ENCODE measurements around the gene TMEM41B.
"Not testable (repeated sequence)": the region's sequence is repeated elsewhere in the genome, so short reads cannot be mapped to it uniquely, and the experiment has no call there.

Gene TMEM41B

DNA sequence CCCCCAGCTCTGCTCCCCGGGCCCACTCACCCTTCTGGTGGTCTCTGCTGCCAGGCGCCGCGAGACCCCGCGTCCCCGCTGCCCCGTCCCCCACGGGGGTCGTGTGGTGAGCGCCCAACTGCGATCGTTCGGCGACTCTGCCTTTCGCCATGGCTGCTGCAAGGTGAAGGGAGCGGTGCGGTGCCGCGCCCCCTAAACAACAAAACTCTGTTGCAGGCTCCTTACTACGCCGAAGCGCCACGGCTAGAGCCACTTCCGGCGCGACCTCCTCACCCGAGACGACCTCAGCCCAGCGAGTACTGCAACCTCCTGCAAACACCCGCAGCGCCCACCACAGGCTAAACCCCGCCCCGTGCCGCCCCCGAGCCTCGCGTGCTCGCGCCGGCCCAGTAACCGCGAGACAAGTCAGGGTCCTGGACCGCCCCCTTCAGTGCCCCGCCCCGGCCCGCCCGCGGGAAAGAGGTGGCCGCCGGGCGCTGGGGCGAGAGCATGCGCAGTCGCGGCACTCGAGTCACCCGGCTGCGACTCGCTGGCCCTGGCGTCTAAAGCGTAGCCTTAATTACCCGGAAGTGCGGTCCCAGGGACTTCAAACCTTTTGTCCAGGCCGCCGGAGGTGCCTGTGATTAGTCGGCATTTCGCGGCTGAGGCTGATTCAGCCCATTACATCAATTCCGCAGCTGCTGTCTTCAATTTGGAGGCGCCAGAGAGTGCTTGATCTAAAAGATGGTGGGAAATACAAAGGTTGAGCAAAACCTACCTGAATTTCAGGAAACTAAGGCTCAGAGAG is at the start of gene TMEM41B:
Gene TMEM41B (minus strand): TSS at position 303 of the 787 bp plus-strand sequence. CDS start 152 bp downstream, at position 151.
- no peaks in the 10 kb centered on the region for H3K36me3 Mint-ChIP-seq
- H3K4me1 Mint-ChIP-seq (ENCODE audit: low read depth) = peaks cover 40% of the 10 kb centered on the region
- H3K27me3 Mint-ChIP-seq = peaks cover 2% of the 10 kb centered on the region
- H3K27ac Mint-ChIP-seq = peak within 1 kb of the TSS; percentile 98
- no peaks in the 10 kb centered on the region for H3K9me3 Mint-ChIP-seq (ENCODE audit: low read depth)
- peak within 1 kb of the TSS; percentile 92 for H3K4me3 Mint-ChIP-seq

DNA sequence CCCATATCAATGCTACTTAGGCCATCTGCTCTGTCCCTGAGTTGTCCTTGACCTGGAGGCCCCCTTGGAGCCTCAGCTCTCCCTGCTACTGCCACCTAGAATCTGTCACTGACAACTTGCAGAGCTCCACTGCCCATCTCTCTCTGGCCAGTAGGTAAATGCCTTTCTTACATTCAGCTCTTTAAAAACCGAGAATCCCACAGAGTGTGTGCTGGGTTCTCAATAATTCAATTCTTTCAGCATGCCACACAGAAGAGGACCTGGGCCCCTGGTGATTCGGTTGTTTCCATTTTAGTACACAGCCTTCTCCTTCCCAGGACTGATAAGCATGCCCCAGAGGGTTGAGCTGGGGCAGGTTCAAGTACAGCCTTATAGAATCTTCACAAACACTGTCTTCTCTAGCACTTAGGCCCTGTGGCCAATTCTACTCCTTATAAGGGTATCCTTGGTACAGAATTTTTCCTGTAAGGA is 48.0 kb upstream of the TMEM41B start:
- Mint-ChIP-seq H3K27ac (peak overlapping the region; percentile 92), H3K36me3 (no peaks in the 10 kb centered on the region), H3K4me3 (no peak overlapping the region), H3K4me1 (ENCODE audit: low read depth) (peaks cover 30% of the 10 kb centered on the region), H3K27me3 (no peaks in the 10 kb centered on the region), H3K9me3 (ENCODE audit: low read depth) (no peaks in the 10 kb centered on the region)

- H3K36me3 Mint-ChIP-seq; H3K27me3 Mint-ChIP-seq; H3K4me3 Mint-ChIP-seq; H3K9me3 Mint-ChIP-seq (ENCODE audit: low read depth): not testable (repeated sequence)
- H3K4me1 Mint-ChIP-seq (ENCODE audit: low read depth) = peaks cover 30% of the 10 kb centered on the region
- peak overlapping the region; percentile 4 for H3K27ac Mint-ChIP-seq
Measured at GRCh38 chr11:9360862-9361622, 46.6 kb upstream of the TMEM41B start.

GRCh38 chr11:9357041-9357440 is 42.6 kb upstream of the TMEM41B start:
- Mint-ChIP-seq H3K4me1 (ENCODE audit: low read depth) (peaks cover 6% of the 10 kb centered on the region), H3K4me3 (no peak overlapping the region), H3K27me3 (no peaks in the 10 kb centered on the region), H3K36me3 (no peaks in the 10 kb centered on the region), H3K9me3 (ENCODE audit: low read depth) (no peaks in the 10 kb centered on the region), H3K27ac (no peak overlapping the region)

- Mint-ChIP-seq H3K4me3 (no peak overlapping the region), H3K9me3 (ENCODE audit: low read depth) (no peaks in the 10 kb centered on the region), H3K36me3 (no peaks in the 10 kb centered on the region), H3K27me3 (no peaks in the 10 kb centered on the region), H3K27ac (no peak overlapping the region), H3K4me1 (ENCODE audit: low read depth) (peaks cover 17% of the 10 kb centered on the region)
Measured at GRCh38 chr11:9351321-9351881, 37.0 kb upstream of the TMEM41B start.

GRCh38 chr11:9347779-9348178 is 33.4 kb upstream of the TMEM41B start:
- H3K4me3 Mint-ChIP-seq; H3K36me3 Mint-ChIP-seq; H3K27ac Mint-ChIP-seq; H3K9me3 Mint-ChIP-seq (ENCODE audit: low read depth); H3K27me3 Mint-ChIP-seq: not testable (repeated sequence)
- H3K4me1 Mint-ChIP-seq (ENCODE audit: low read depth) = peaks cover 25% of the 10 kb centered on the region

DNA sequence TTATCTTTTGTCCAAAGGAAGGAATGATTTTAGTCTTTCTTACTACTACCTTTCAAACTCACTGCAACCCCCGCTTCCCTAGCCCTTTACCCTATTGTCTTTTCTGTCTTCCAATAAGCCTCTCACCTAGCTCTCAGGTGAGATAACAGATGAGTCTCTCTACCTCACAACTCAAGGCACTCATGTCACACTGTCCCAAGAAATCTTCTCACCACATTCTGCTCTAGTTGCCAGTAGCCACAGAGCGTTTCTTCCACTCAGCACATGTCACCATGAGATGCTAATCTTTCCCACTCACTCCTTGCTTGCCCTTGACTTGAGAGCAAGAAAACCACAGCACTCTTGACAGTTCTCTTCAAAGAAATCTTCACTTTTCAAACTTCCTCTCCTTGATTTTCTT is 32.7 kb upstream of the TMEM41B start:
- H3K36me3 Mint-ChIP-seq = no peaks in the 10 kb centered on the region
- H3K9me3 Mint-ChIP-seq (ENCODE audit: low read depth) = no peaks in the 10 kb centered on the region
- H3K27me3 Mint-ChIP-seq = no peaks in the 10 kb centered on the region
- peaks cover 25% of the 10 kb centered on the region for H3K4me1 Mint-ChIP-seq (ENCODE audit: low read depth)
- no peak overlapping the region for H3K27ac Mint-ChIP-seq
- peak overlapping the region; percentile 6 for H3K4me3 Mint-ChIP-seq

GRCh38 chr11:9344061-9344680 is 29.8 kb upstream of the TMEM41B start:
- Mint-ChIP-seq H3K4me3 (no peak overlapping the region), H3K36me3 (no peaks in the 10 kb centered on the region), H3K27ac (no peak overlapping the region), H3K9me3 (ENCODE audit: low read depth) (no peaks in the 10 kb centered on the region), H3K4me1 (ENCODE audit: low read depth) (peaks cover 25% of the 10 kb centered on the region), H3K27me3 (no peaks in the 10 kb centered on the region)

- Mint-ChIP-seq H3K4me1 (ENCODE audit: low read depth) (peaks cover 10% of the 10 kb centered on the region), H3K9me3 (ENCODE audit: low read depth) (no peaks in the 10 kb centered on the region), H3K27ac (no peak overlapping the region), H3K27me3 (no peaks in the 10 kb centered on the region), H3K36me3 (no peaks in the 10 kb centered on the region), H3K4me3 (no peak overlapping the region)
Measured at GRCh38 chr11:9341638-9342178, 27.3 kb upstream of the TMEM41B start.

- no peaks in the 10 kb centered on the region for H3K9me3 Mint-ChIP-seq (ENCODE audit: low read depth)
- no peak overlapping the region for H3K27ac Mint-ChIP-seq
- H3K4me3 Mint-ChIP-seq = no peak overlapping the region
- no peaks in the 10 kb centered on the region for H3K36me3 Mint-ChIP-seq
- no peaks in the 10 kb centered on the region for H3K4me1 Mint-ChIP-seq (ENCODE audit: low read depth)
- H3K27me3 Mint-ChIP-seq = no peaks in the 10 kb centered on the region
Measured at GRCh38 chr11:9332655-9333054, 18.3 kb upstream of the TMEM41B start.

GRCh38 chr11:9330387-9331384 is 16.3 kb upstream of the TMEM41B start:
- Mint-ChIP-seq H3K4me1 (ENCODE audit: low read depth) (no peaks in the 10 kb centered on the region), H3K9me3 (ENCODE audit: low read depth) (no peaks in the 10 kb centered on the region), H3K27me3 (no peaks in the 10 kb centered on the region), H3K36me3 (no peaks in the 10 kb centered on the region), H3K4me3 (no peak overlapping the region), H3K27ac (no peak overlapping the region)

- peaks cover 4% of the 10 kb centered on the region for H3K27me3 Mint-ChIP-seq
- peaks cover 3% of the 10 kb centered on the region for H3K4me1 Mint-ChIP-seq (ENCODE audit: low read depth)
- H3K9me3 Mint-ChIP-seq (ENCODE audit: low read depth) = no peaks in the 10 kb centered on the region
- H3K36me3 Mint-ChIP-seq = no peaks in the 10 kb centered on the region
- no peak overlapping the region for H3K27ac Mint-ChIP-seq
- H3K4me3 Mint-ChIP-seq = no peak overlapping the region
Measured at GRCh38 chr11:9320047-9320446, 5.7 kb upstream of the TMEM41B start.

- not testable (repeated sequence) for H3K36me3 Mint-ChIP-seq; H3K4me3 Mint-ChIP-seq; H3K4me1 Mint-ChIP-seq (ENCODE audit: low read depth); H3K9me3 Mint-ChIP-seq (ENCODE audit: low read depth); H3K27ac Mint-ChIP-seq; H3K27me3 Mint-ChIP-seq
Measured at GRCh38 chr11:9319377-9320001, 5.1 kb upstream of the TMEM41B start.
